ENCODE measurements around the gene DEPDC5. TPM values are rescaled to one million over a fixed set of nuclear protein-coding genes. Genes with fewer than 3 reads are reported as not detected.

DEPDC5 gene
- total and polyA plus RNA-seq, 4 donors: 7.5 to 36.7 (median 18.3) TPM

GRCh38 chr22:31943206-31943977 lies 189.6 kb downstream of the DEPDC5 start:
- Histone ChIP-seq H3K4me1 (ENCODE audit: control insufficient read depth in 1 of 2, insufficient read depth in 2 of 2, low read length in 2 of 2) (peaks cover 0 to 3% of the 10 kb centered on the region in 2 donors), H3K36me3 (ENCODE audit: control insufficient read depth in 1 of 2, insufficient read depth in 2 of 2, low read length in 1 of 2) (no peaks in the 10 kb centered on the region), H3K9me3 (ENCODE audit: control insufficient read depth, low read length) (no peaks in the 10 kb centered on the region), H3K27me3 (ENCODE audit: control insufficient read depth in 1 of 2, insufficient read depth in 2 of 2, low read length in 1 of 2) (no peaks in the 10 kb centered on the region), H3K27ac (ENCODE audit: low read depth in 1 of 2, low read length in 2 of 2) (peak overlapping the region; percentile 57 to 81), H3K4me3 (ENCODE audit: low read length in 2 of 2) (no peak overlapping the region)
- 42 to 43% methylated on average over 15 of the region's 15 CpGs for WGBS, 2 donors
- intact Hi-C loops (cut with DNase I): no loop called here
- DNase-seq (no peak), ATAC-seq (ENCODE audit: low FRiP score) (no peak)

GRCh38 chr22:31943978-31944699 lies 190.3 kb downstream of the DEPDC5 start, which contains the start of gene YWHAH:
Gene YWHAH (plus strand): TSS chr22:31944535. CDS start chr22:31944734, 199 bp downstream.
- Histone ChIP-seq H3K4me3 (ENCODE audit: low read length in 2 of 2) (peak within 1 kb of the TSS; percentile 68 to 93), H3K9me3 (ENCODE audit: control insufficient read depth, low read length) (no peaks in the 10 kb centered on the region), H3K27me3 (ENCODE audit: control insufficient read depth in 1 of 2, insufficient read depth in 2 of 2, low read length in 1 of 2) (no peaks in the 10 kb centered on the region), H3K36me3 (ENCODE audit: control insufficient read depth in 1 of 2, insufficient read depth in 2 of 2, low read length in 1 of 2) (no peaks in the 10 kb centered on the region), H3K27ac (ENCODE audit: low read depth in 1 of 2, low read length in 2 of 2) (peak within 1 kb of the TSS; percentile 83 to 94), H3K4me1 (ENCODE audit: control insufficient read depth in 1 of 2, insufficient read depth in 2 of 2, low read length in 2 of 2) (peaks cover 0 to 3% of the 10 kb centered on the region in 2 donors)
- intact Hi-C loops (cut with DNase I): loop anchor here in 1 of 2 donors (2.0 kb wide), 1 partner anchor 27 kb away; no protein-coding TSS in a partner anchor
- ATAC-seq (ENCODE audit: low FRiP score): peak; percentile 97
- DNase-seq: peak; percentile 97 to 99
- WGBS, 2 donors: 0 to 1% methylated on average over 55 to 86 of the region's 86 CpGs

GRCh38 chr22:31944700-31945442 lies 191.1 kb downstream of the DEPDC5 start:
- whole genome bisulfite sequencing, 2 donors: 0% methylated on average over 54 to 76 of the region's 76 CpGs
- Histone ChIP-seq H3K4me1 (ENCODE audit: control insufficient read depth in 1 of 2, insufficient read depth in 2 of 2, low read length in 2 of 2) (peaks cover 0 to 3% of the 10 kb centered on the region in 2 donors), H3K27me3 (ENCODE audit: control insufficient read depth in 1 of 2, insufficient read depth in 2 of 2, low read length in 1 of 2) (no peaks in the 10 kb centered on the region), H3K9me3 (ENCODE audit: control insufficient read depth, low read length) (no peaks in the 10 kb centered on the region), H3K27ac (ENCODE audit: low read depth in 1 of 2, low read length in 2 of 2) (peak overlapping the region; percentile 83 to 94), H3K36me3 (ENCODE audit: control insufficient read depth in 1 of 2, insufficient read depth in 2 of 2, low read length in 1 of 2) (no peaks in the 10 kb centered on the region), H3K4me3 (ENCODE audit: low read length in 2 of 2) (peak overlapping the region; percentile 68 to 93)
- DNase-seq (peak; percentile 75 to 88), ATAC-seq (ENCODE audit: low FRiP score) (peak; percentile 68)
- intact Hi-C loops (cut with DNase I): loop anchor here (2.0 to 5.0 kb wide), 3 partner anchors 26 to 268 kb away; partner anchors contain the start of genes DEPDC5 (in 1 of the 2) and PRR14L (in 1 of the 2)

GRCh38 chr22:31945443-31945855 lies 191.6 kb downstream of the DEPDC5 start:
- Histone ChIP-seq H3K27ac (ENCODE audit: low read depth in 1 of 2, low read length in 2 of 2) (peak overlapping the region; percentile 83 to 94), H3K4me1 (ENCODE audit: control insufficient read depth in 1 of 2, insufficient read depth in 2 of 2, low read length in 2 of 2) (peaks cover 0 to 7% of the 10 kb centered on the region in 2 donors), H3K36me3 (ENCODE audit: control insufficient read depth in 1 of 2, insufficient read depth in 2 of 2, low read length in 1 of 2) (no peaks in the 10 kb centered on the region), H3K4me3 (ENCODE audit: low read length in 2 of 2) (peak overlapping the region; percentile 68 to 93), H3K27me3 (ENCODE audit: control insufficient read depth in 1 of 2, insufficient read depth in 2 of 2, low read length in 1 of 2) (no peaks in the 10 kb centered on the region), H3K9me3 (ENCODE audit: control insufficient read depth, low read length) (no peaks in the 10 kb centered on the region)
- WGBS, 2 donors: 0 to 1% methylated on average over 15 of the region's 15 CpGs
- no peak for DNase-seq
- intact Hi-C loops (cut with DNase I): loop anchor here (2.0 to 5.0 kb wide), 3 partner anchors 25 to 268 kb away; partner anchors contain the start of genes DEPDC5 (in 1 of the 2) and PRR14L (in 1 of the 2)
- no peak for ATAC-seq (ENCODE audit: low FRiP score)

GRCh38 chr22:31945971-31946680 lies 192.3 kb downstream of the DEPDC5 start:
- intact Hi-C loops (cut with DNase I): loop anchor here (2.0 to 5.0 kb wide), 3 partner anchors 25 to 269 kb away; partner anchors contain the start of genes DEPDC5 (in 1 of the 2) and PRR14L (in 1 of the 2)
- Histone ChIP-seq H3K4me3 (ENCODE audit: low read length in 2 of 2) (peak overlapping the region; percentile 68 to 93), H3K36me3 (ENCODE audit: control insufficient read depth in 1 of 2, insufficient read depth in 2 of 2, low read length in 1 of 2) (no peaks in the 10 kb centered on the region), H3K9me3 (ENCODE audit: control insufficient read depth, low read length) (no peaks in the 10 kb centered on the region), H3K27ac (ENCODE audit: low read depth in 1 of 2, low read length in 2 of 2) (peak overlapping the region in 1 of 2 donors; percentile 3), H3K27me3 (ENCODE audit: control insufficient read depth in 1 of 2, insufficient read depth in 2 of 2, low read length in 1 of 2) (no peaks in the 10 kb centered on the region), H3K4me1 (ENCODE audit: control insufficient read depth in 1 of 2, insufficient read depth in 2 of 2, low read length in 2 of 2) (peaks cover 6 to 9% of the 10 kb centered on the region in 2 donors)
- WGBS, 2 donors: 7 to 9% methylated on average over 8 of the region's 8 CpGs
- DNase-seq: no peak
- no peak for ATAC-seq (ENCODE audit: low FRiP score)

- no peak overlapping the region for H3K4me3 ChIP-seq (ENCODE audit: low read length in 2 of 2)
- H3K27ac ChIP-seq (ENCODE audit: low read depth in 1 of 2, low read length in 2 of 2): no peak overlapping the region
- peaks cover 7 to 9% of the 10 kb centered on the region in 2 donors for H3K4me1 ChIP-seq (ENCODE audit: control insufficient read depth in 1 of 2, insufficient read depth in 2 of 2, low read length in 2 of 2)
- H3K9me3 ChIP-seq (ENCODE audit: control insufficient read depth, low read length): no peaks in the 10 kb centered on the region
- 30 to 37% methylated on average over 2 of the region's 2 CpGs for WGBS, 2 donors
- ATAC-seq (ENCODE audit: low FRiP score): no peak
- no peaks in the 10 kb centered on the region for H3K36me3 ChIP-seq (ENCODE audit: control insufficient read depth in 1 of 2, insufficient read depth in 2 of 2, low read length in 1 of 2)
- no peak for DNase-seq
- intact Hi-C loops (cut with DNase I): loop anchor here (5.0 kb wide), 2 partner anchors 195 to 270 kb away; partner anchors contain the start of genes DEPDC5 (in 1 of the 2) and PRR14L (in 1 of the 2)
- no peaks in the 10 kb centered on the region for H3K27me3 ChIP-seq (ENCODE audit: control insufficient read depth in 1 of 2, insufficient read depth in 2 of 2, low read length in 1 of 2)
Observed at GRCh38 chr22:31947296-31947695, 193.5 kb downstream of the DEPDC5 start.

- ATAC-seq (ENCODE audit: low FRiP score) (no peak), DNase-seq (no peak)
- Histone ChIP-seq H3K27ac (ENCODE audit: low read depth in 1 of 2, low read length in 2 of 2) (peak overlapping the region in 1 of 2 donors; percentile 46), H3K4me1 (ENCODE audit: control insufficient read depth in 1 of 2, insufficient read depth in 2 of 2, low read length in 2 of 2) (peaks cover 9% of the 10 kb centered on the region in 2 donors), H3K4me3 (ENCODE audit: low read length in 2 of 2) (no peak overlapping the region), H3K9me3 (ENCODE audit: control insufficient read depth, low read length) (no peaks in the 10 kb centered on the region), H3K36me3 (ENCODE audit: control insufficient read depth in 1 of 2, insufficient read depth in 2 of 2, low read length in 1 of 2) (no peaks in the 10 kb centered on the region), H3K27me3 (ENCODE audit: control insufficient read depth in 1 of 2, insufficient read depth in 2 of 2, low read length in 1 of 2) (no peaks in the 10 kb centered on the region)
- WGBS, 2 donors: 35 to 40% methylated on average over 8 of the region's 8 CpGs
- intact Hi-C loops (cut with DNase I): loop anchor here (5.0 kb wide), 2 partner anchors 196 to 271 kb away; partner anchors contain the start of genes DEPDC5 (in 1 of the 2) and PRR14L (in 1 of the 2)
Observed at GRCh38 chr22:31948002-31948401, 194.2 kb downstream of the DEPDC5 start.
